Measurements from ENCODE around the gene PMAIP1. TPM values are rescaled to one million over a fixed set of nuclear protein-coding genes. Genes with fewer than 3 reads are reported as not detected.

The PMAIP1 gene
- total RNA-seq, 2 experiments from 2014 or later, result 58.7 to 97.2 TPM

- CTCF ChIA-PET, result interaction anchor here (0.7 to 1.7 kb wide), 4 partner anchors 22 to 37 kb away, joined by 4 to 5 read pairs (median 4); no protein-coding TSS in a partner anchor
- ATAC-seq (no peak), DNase-seq (no peak)
- H3K27ac Mint-ChIP-seq, result no peak overlapping the region
- intact Hi-C loops (cut with DNase I, micrococcal nuclease), result loop anchor here in 1 of 2 experiments (10.0 kb wide), 1 partner anchor 1231 kb away; the partner anchor contains the start of gene MALT1
- H3K36me3 Mint-ChIP-seq (ENCODE audit: low read depth), result peaks cover 41% of the 10 kb centered on the region
- POLR2A ChIA-PET, result interaction anchor here (0.6 to 1.4 kb wide), 4 partner anchors 17 to 59 kb away, joined by 4 to 10 read pairs (median 5); no protein-coding TSS in a partner anchor
- no peaks in the 10 kb centered on the region for H3K27me3 Mint-ChIP-seq
- H3K4me1 Mint-ChIP-seq, result peaks cover 72% of the 10 kb centered on the region
- no peak overlapping the region for H3K4me3 Mint-ChIP-seq
- H3K9me3 Mint-ChIP-seq (ENCODE audit: low read depth), result no peaks in the 10 kb centered on the region
Observed at GRCh38 chr18:59905686-59906091, 5.9 kb downstream of the PMAIP1 start.

- peaks cover 75% of the 10 kb centered on the region for H3K4me1 Mint-ChIP-seq
- POLR2A ChIA-PET, result interaction anchor here (2.1 kb wide), 1 partner anchor 21 kb away, joined by 17 read pairs; no protein-coding TSS in a partner anchor
- H3K27ac Mint-ChIP-seq, result no peak overlapping the region
Observed at GRCh38 chr18:59906203-59906602, 6.4 kb downstream of the PMAIP1 start.

GRCh38 chr18:59907172-59907571 lies 7.4 kb downstream of the PMAIP1 start:
- intact Hi-C loops (cut with DNase I, micrococcal nuclease), result loop anchor here in 1 of 2 experiments (1.0 to 10.0 kb wide), 2 partner anchors 20 to 1232 kb away; partner anchors contain the start of gene MALT1
- no peaks in the 10 kb centered on the region for H3K27me3 Mint-ChIP-seq
- peaks cover 76% of the 10 kb centered on the region for H3K4me1 Mint-ChIP-seq
- no peaks in the 10 kb centered on the region for H3K9me3 Mint-ChIP-seq (ENCODE audit: low read depth)
- H3K36me3 Mint-ChIP-seq (ENCODE audit: low read depth), result peaks cover 27% of the 10 kb centered on the region
- ChIA-PET POLR2A (interaction anchor here (0.6 to 2.1 kb wide), 2 partner anchors 11 to 20 kb away, joined by 3 to 17 read pairs; no protein-coding TSS in a partner anchor), CTCF (interaction anchor here (0.6 kb wide), 1 partner anchor 132 kb away, joined by 6 read pairs; no protein-coding TSS in a partner anchor)
- DNase-seq (no peak), ATAC-seq (peak; percentile 5)
- peak overlapping the region; percentile 51 for H3K27ac Mint-ChIP-seq
- H3K4me3 Mint-ChIP-seq, result peak overlapping the region; percentile 5

More at GRCh38 chr18:59906203-59906602, 6.4 kb downstream of the PMAIP1 start:
- CTCF ChIA-PET, result interaction anchor here (0.8 to 1.7 kb wide), 2 partner anchors 21 to 25 kb away, joined by 4 to 5 read pairs; no protein-coding TSS in a partner anchor
- intact Hi-C loops (cut with DNase I, micrococcal nuclease), result loop anchor here in 1 of 2 experiments (10.0 kb wide), 1 partner anchor 1231 kb away; the partner anchor contains the start of gene MALT1
- ATAC-seq (no peak), DNase-seq (no peak)
- Mint-ChIP-seq H3K27me3 (no peaks in the 10 kb centered on the region), H3K36me3 (ENCODE audit: low read depth) (peaks cover 36% of the 10 kb centered on the region), H3K4me3 (no peak overlapping the region), H3K9me3 (ENCODE audit: low read depth) (no peaks in the 10 kb centered on the region)

GRCh38 chr18:59907660-59908059 lies 7.9 kb downstream of the PMAIP1 start:
- peaks cover 22% of the 10 kb centered on the region for H3K36me3 Mint-ChIP-seq (ENCODE audit: low read depth)
- H3K4me1 Mint-ChIP-seq, result peaks cover 72% of the 10 kb centered on the region
- H3K27me3 Mint-ChIP-seq, result no peaks in the 10 kb centered on the region
- no peak for ATAC-seq
- no peaks in the 10 kb centered on the region for H3K9me3 Mint-ChIP-seq (ENCODE audit: low read depth)
- DNase-seq, result no peak
- intact Hi-C loops (cut with DNase I, micrococcal nuclease), result loop anchor here in 1 of 2 experiments (1.0 to 10.0 kb wide), 2 partner anchors 20 to 1233 kb away; partner anchors contain the start of gene MALT1
- peak overlapping the region; percentile 51 for H3K27ac Mint-ChIP-seq
- ChIA-PET CTCF (no interaction called here), POLR2A (interaction anchor here (2.1 kb wide), 1 partner anchor 20 kb away, joined by 17 read pairs; no protein-coding TSS in a partner anchor)
- no peak overlapping the region for H3K4me3 Mint-ChIP-seq

GRCh38 chr18:59908799-59909198 lies 9.0 kb downstream of the PMAIP1 start:
- H3K4me3 Mint-ChIP-seq, result no peak overlapping the region
- no peak for ATAC-seq
- H3K36me3 Mint-ChIP-seq (ENCODE audit: low read depth), result peaks cover 15% of the 10 kb centered on the region
- POLR2A ChIA-PET, result interaction anchor here (0.7 to 1.3 kb wide), 2 partner anchors 9 to 68 kb away, joined by 3 to 4 read pairs; partner anchors contain the start of gene PMAIP1
- H3K9me3 Mint-ChIP-seq (ENCODE audit: low read depth), result no peaks in the 10 kb centered on the region
- peaks cover 64% of the 10 kb centered on the region for H3K4me1 Mint-ChIP-seq
- intact Hi-C loops (cut with DNase I, micrococcal nuclease), result loop anchor here in 1 of 2 experiments (10.0 kb wide), 1 partner anchor 1234 kb away; the partner anchor contains the start of gene MALT1
- H3K27ac Mint-ChIP-seq, result no peak overlapping the region
- CTCF ChIA-PET, result interaction anchor here (0.8 to 1.1 kb wide), 3 partner anchors 12 to 67 kb away, joined by 3 to 4 read pairs (median 4); no protein-coding TSS in a partner anchor
- no peaks in the 10 kb centered on the region for H3K27me3 Mint-ChIP-seq
- no peak for DNase-seq

GRCh38 chr18:59909289-59910036 lies 9.7 kb downstream of the PMAIP1 start:
- ATAC-seq (no peak), DNase-seq (no peak)
- Mint-ChIP-seq H3K36me3 (ENCODE audit: low read depth) (peaks cover 9% of the 10 kb centered on the region), H3K27me3 (no peaks in the 10 kb centered on the region), H3K4me1 (peaks cover 58% of the 10 kb centered on the region), H3K27ac (no peak overlapping the region), H3K9me3 (ENCODE audit: low read depth) (no peaks in the 10 kb centered on the region), H3K4me3 (no peak overlapping the region)
- intact Hi-C loops (cut with DNase I, micrococcal nuclease), result loop anchor here in 1 of 2 experiments (10.0 kb wide), 1 partner anchor 1235 kb away; the partner anchor contains the start of gene MALT1
- ChIA-PET POLR2A (interaction anchor here (0.7 to 1.3 kb wide), 2 partner anchors 10 to 69 kb away, joined by 3 to 4 read pairs; partner anchors contain the start of gene PMAIP1), CTCF (interaction anchor here (1.0 to 1.1 kb wide), 2 partner anchors 12 to 18 kb away, joined by 3 to 4 read pairs; no protein-coding TSS in a partner anchor)

GRCh38 chr18:59910967-59911366 lies 11.2 kb downstream of the PMAIP1 start:
- ATAC-seq (no peak), DNase-seq (no peak)
- CTCF ChIA-PET, result no interaction called here
- no peaks in the 10 kb centered on the region for H3K36me3 Mint-ChIP-seq (ENCODE audit: low read depth)
- intact Hi-C loops (cut with DNase I, micrococcal nuclease), result no loop called here
- H3K27ac Mint-ChIP-seq, result no peak overlapping the region
- no peak overlapping the region for H3K4me3 Mint-ChIP-seq
- H3K27me3 Mint-ChIP-seq, result no peaks in the 10 kb centered on the region
- no peaks in the 10 kb centered on the region for H3K9me3 Mint-ChIP-seq (ENCODE audit: low read depth)
- H3K4me1 Mint-ChIP-seq, result peaks cover 43% of the 10 kb centered on the region
- POLR2A ChIA-PET, result interaction anchor here (1.1 kb wide), 1 partner anchor 10 kb away, joined by 4 read pairs; no protein-coding TSS in a partner anchor

GRCh38 chr18:59911600-59911999 lies 11.8 kb downstream of the PMAIP1 start:
- Mint-ChIP-seq H3K4me3 (no peak overlapping the region), H3K36me3 (ENCODE audit: low read depth) (no peaks in the 10 kb centered on the region), H3K27ac (peak overlapping the region; percentile 8), H3K27me3 (no peaks in the 10 kb centered on the region), H3K4me1 (peaks cover 37% of the 10 kb centered on the region), H3K9me3 (ENCODE audit: low read depth) (no peaks in the 10 kb centered on the region)
- intact Hi-C loops (cut with DNase I, micrococcal nuclease), result no loop called here
- no peak for DNase-seq
- ATAC-seq, result no peak
- ChIA-PET CTCF (interaction anchor here (0.7 kb wide), 1 partner anchor 1295 kb away, joined by 4 read pairs; no protein-coding TSS in a partner anchor), POLR2A (no interaction called here)

GRCh38 chr18:59912007-59912550 lies 12.3 kb downstream of the PMAIP1 start:
- ChIA-PET CTCF (interaction anchor here (0.7 kb wide), 1 partner anchor 1296 kb away, joined by 4 read pairs; no protein-coding TSS in a partner anchor), POLR2A (no interaction called here)
- ATAC-seq (no peak), DNase-seq (no peak)
- intact Hi-C loops (cut with DNase I, micrococcal nuclease), result no loop called here
- Mint-ChIP-seq H3K36me3 (ENCODE audit: low read depth) (no peaks in the 10 kb centered on the region), H3K4me1 (peaks cover 32% of the 10 kb centered on the region), H3K27ac (peak overlapping the region; percentile 8), H3K9me3 (ENCODE audit: low read depth) (no peaks in the 10 kb centered on the region), H3K27me3 (no peaks in the 10 kb centered on the region), H3K4me3 (no peak overlapping the region)

GRCh38 chr18:59915606-59916005 lies 15.8 kb downstream of the PMAIP1 start:
- no peak for ATAC-seq
- POLR2A ChIA-PET, result no interaction called here
- Mint-ChIP-seq H3K4me3 (no peak overlapping the region), H3K9me3 (ENCODE audit: low read depth) (no peaks in the 10 kb centered on the region), H3K36me3 (ENCODE audit: low read depth) (no peaks in the 10 kb centered on the region), H3K27me3 (peaks cover 3% of the 10 kb centered on the region), H3K4me1 (peaks cover 21% of the 10 kb centered on the region), H3K27ac (no peak overlapping the region)
- intact Hi-C loops (cut with DNase I, micrococcal nuclease), result no loop called here
- no peak for DNase-seq
- CTCF ChIA-PET, result no interaction called here

- intact Hi-C loops (cut with DNase I, micrococcal nuclease), result no loop called here
- Mint-ChIP-seq H3K27ac (no peak overlapping the region), H3K4me3 (no peak overlapping the region), H3K36me3 (ENCODE audit: low read depth) (no peaks in the 10 kb centered on the region), H3K9me3 (ENCODE audit: low read depth) (no peaks in the 10 kb centered on the region), H3K27me3 (peaks cover 3% of the 10 kb centered on the region), H3K4me1 (peaks cover 19% of the 10 kb centered on the region)
- DNase-seq, result no peak
- POLR2A ChIA-PET, result no interaction called here
- no peak for ATAC-seq
- CTCF ChIA-PET, result no interaction called here
Observed at GRCh38 chr18:59916746-59917145, 16.9 kb downstream of the PMAIP1 start.
